ENCODE data around the gene ILRUN.

The ILRUN gene

DNA sequence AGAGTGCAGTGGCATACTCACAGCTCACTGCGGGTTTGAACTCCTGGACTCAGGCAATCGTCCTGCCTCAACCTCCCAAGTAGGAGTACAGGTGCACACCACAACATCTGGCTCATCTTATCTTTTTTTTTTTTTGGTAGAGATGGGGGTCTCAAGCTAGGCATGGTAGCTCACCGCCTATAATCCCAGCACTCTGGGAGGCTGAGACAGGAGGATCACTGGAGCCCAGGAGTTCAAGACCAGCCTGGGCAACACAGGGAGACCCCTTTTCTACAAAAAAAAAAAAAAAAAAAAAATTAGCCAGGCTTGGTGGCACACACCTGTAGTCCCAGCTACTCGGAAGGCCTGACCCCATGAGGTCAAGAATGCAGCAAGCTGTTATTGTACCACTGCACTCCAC, 31.5 kb downstream of the ILRUN start:
- TF ChIP-seq FOXP2 (optimal IDR thresholded peaks at IDR 0.05; ENCODE audit: borderline replicate concordance, extremely low read depth, extremely low read length, insufficient read depth) (no peak), TAF1 (IDR thresholded peaks at IDR 0.05; ENCODE audit: borderline replicate concordance, insufficient read depth, low read length) (no peak), SIN3A (IDR thresholded peaks at IDR 0.05; ENCODE audit: borderline replicate concordance, insufficient read depth, low read length) (no peak)
- TF ChIP-seq, protein P1, sequence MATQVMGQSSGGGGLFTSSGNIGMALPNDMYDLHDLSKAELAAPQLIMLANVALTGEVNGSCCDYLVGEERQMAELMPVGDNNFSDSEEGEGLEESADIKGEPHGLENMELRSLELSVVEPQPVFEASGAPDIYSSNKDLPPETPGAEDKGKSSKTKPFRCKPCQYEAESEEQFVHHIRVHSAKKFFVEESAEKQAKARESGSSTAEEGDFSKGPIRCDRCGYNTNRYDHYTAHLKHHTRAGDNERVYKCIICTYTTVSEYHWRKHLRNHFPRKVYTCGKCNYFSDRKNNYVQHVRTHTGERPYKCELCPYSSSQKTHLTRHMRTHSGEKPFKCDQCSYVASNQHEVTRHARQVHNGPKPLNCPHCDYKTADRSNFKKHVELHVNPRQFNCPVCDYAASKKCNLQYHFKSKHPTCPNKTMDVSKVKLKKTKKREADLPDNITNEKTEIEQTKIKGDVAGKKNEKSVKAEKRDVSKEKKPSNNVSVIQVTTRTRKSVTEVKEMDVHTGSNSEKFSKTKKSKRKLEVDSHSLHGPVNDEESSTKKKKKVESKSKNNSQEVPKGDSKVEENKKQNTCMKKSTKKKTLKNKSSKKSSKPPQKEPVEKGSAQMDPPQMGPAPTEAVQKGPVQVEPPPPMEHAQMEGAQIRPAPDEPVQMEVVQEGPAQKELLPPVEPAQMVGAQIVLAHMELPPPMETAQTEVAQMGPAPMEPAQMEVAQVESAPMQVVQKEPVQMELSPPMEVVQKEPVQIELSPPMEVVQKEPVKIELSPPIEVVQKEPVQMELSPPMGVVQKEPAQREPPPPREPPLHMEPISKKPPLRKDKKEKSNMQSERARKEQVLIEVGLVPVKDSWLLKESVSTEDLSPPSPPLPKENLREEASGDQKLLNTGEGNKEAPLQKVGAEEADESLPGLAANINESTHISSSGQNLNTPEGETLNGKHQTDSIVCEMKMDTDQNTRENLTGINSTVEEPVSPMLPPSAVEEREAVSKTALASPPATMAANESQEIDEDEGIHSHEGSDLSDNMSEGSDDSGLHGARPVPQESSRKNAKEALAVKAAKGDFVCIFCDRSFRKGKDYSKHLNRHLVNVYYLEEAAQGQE (IDR thresholded peaks at IDR 0.05; ENCODE audit: insufficient read depth in 1 of 2, low read depth in 2 of 2, low read length in 2 of 2), result no peak

DNA sequence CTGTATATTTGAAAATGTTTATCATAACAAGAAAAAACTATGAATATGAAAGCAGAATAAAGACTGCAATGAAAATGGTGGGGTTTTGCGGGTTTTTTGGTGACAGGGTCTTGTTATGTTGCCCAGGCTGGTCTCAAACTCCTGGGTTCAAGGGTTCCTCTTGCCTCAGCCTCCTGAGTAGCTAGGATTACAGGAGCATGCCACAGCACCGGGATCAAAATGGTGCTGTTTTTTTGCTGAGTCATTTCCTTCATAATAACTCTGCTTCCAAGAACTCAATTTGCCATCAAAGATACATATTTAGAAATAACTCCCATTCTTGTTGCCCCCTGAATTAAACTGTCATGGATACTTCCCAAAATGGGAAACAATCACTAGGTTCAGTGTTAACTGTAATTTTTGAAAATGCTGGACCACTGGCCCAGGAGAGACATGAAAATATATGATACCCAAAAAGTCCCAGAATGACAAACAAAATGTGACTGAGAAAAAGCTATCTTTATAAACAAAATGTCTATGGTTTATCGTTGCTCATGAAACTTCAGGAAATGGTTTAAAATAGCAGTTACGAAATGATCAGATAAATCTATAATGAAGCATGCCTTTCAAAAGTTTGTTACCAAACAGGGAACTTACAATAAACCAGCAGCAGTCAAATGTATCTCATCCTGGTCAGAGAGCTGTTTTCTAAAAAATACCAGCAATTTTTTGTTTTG, 32.2 kb downstream of the ILRUN start:
- TF ChIP-seq, protein P1 (IDR thresholded peaks at IDR 0.05; ENCODE audit: insufficient read depth in 1 of 2, low read depth in 2 of 2, low read length in 2 of 2), result no peak
- TF ChIP-seq TAF1 (IDR thresholded peaks at IDR 0.05; ENCODE audit: borderline replicate concordance, insufficient read depth, low read length) (no peak), POLR2AphosphoS5 (IDR thresholded peaks at IDR 0.05; ENCODE audit: low read depth, low read length) (no peak), FOXP2 (optimal IDR thresholded peaks at IDR 0.05; ENCODE audit: borderline replicate concordance, extremely low read depth, extremely low read length, insufficient read depth) (no peak), SIN3A (IDR thresholded peaks at IDR 0.05; ENCODE audit: borderline replicate concordance, insufficient read depth, low read length) (no peak)

DNA sequence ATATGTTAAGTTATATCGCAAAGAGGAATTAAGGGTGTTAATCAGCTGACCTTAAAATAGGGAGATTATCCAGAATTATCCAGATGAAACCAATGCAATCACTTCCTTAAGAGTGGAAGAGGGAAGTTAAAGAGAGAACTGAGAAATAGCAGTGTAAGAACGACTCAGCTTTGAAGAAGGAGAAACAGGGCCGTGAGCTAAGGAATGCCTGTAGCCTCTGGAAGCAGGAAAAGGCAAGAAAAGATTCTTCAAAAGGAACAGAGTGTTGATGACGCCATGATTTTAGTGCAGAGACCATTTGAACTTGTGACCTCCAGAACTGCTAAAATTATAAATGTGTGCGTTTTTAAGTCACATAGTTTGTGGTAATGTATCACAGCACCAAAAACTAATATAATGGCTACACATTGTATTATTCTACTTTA, 32.7 kb downstream of the ILRUN start:
- TF ChIP-seq TAF1 (IDR thresholded peaks at IDR 0.05; ENCODE audit: borderline replicate concordance, insufficient read depth, low read length) (no peak), FOXP2 (optimal IDR thresholded peaks at IDR 0.05; ENCODE audit: borderline replicate concordance, extremely low read depth, extremely low read length, insufficient read depth) (no peak), SIN3A (IDR thresholded peaks at IDR 0.05; ENCODE audit: borderline replicate concordance, insufficient read depth, low read length) (no peak)

DNA sequence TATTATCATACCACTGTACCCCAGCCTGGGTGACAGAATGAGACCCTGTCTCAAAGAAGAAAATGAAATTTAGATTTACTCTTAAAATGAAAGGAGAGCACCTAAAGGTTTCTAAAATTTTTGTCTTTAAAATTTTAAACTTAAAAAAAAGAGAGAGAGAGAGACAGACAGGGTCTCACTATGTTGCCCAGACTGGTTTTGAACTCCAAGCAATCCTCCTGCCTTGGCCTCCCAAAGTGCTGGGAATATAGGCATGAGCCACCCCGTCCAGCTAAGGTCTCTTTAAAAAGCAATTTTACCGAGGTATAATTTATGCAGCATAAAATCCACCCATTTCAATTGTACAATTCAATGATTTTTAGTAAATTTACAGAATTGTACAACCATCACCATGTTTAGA, 33.2 kb downstream of the ILRUN start:
- TF ChIP-seq TAF1 (IDR thresholded peaks at IDR 0.05; ENCODE audit: borderline replicate concordance, insufficient read depth, low read length), result no peak
- no peak for TF ChIP-seq SIN3A (IDR thresholded peaks at IDR 0.05; ENCODE audit: borderline replicate concordance, insufficient read depth, low read length)
- TF ChIP-seq, protein P1 (IDR thresholded peaks at IDR 0.05; ENCODE audit: insufficient read depth in 1 of 2, low read depth in 2 of 2, low read length in 2 of 2), result no peak
- TF ChIP-seq POLR2AphosphoS5 (IDR thresholded peaks at IDR 0.05; ENCODE audit: low read depth, low read length), result no peak
- no peak for TF ChIP-seq FOXP2 (optimal IDR thresholded peaks at IDR 0.05; ENCODE audit: borderline replicate concordance, extremely low read depth, extremely low read length, insufficient read depth)

DNA sequence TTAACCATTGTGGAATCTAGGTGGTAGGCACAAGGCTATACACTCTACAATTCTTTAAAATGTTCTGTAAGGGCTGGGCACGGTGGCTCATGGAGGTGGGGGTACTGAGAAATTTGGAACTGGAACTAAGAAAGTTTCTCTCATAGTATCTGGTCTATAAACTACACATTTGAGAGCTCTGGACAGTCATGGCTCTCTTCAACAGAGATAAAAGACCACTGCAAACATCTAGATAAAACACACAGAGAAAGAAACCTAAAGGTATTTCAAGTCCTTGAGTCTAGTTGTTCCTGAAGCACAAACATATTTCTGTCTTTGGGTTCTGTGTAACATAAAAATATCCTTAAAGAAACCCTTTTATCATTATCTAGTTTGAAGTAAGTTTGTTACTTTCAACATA, 35.2 kb downstream of the ILRUN start:
- TF ChIP-seq TAF1 (IDR thresholded peaks at IDR 0.05; ENCODE audit: borderline replicate concordance, insufficient read depth, low read length) (no peak), POLR2AphosphoS5 (IDR thresholded peaks at IDR 0.05; ENCODE audit: low read depth, low read length) (no peak), SIN3A (IDR thresholded peaks at IDR 0.05; ENCODE audit: borderline replicate concordance, insufficient read depth, low read length) (no peak), FOXP2 (optimal IDR thresholded peaks at IDR 0.05; ENCODE audit: borderline replicate concordance, extremely low read depth, extremely low read length, insufficient read depth) (no peak)
- TF ChIP-seq, protein P1 (IDR thresholded peaks at IDR 0.05; ENCODE audit: insufficient read depth in 1 of 2, low read depth in 2 of 2, low read length in 2 of 2), result no peak
